Measurements from ENCODE around the gene MXRA7.
"Not testable (repeated sequence)": the region's sequence is repeated elsewhere in the genome, so short reads cannot be mapped to it uniquely, and the experiment has no call there.

MXRA7 gene

GRCh38 chr17:76710863-76711611 is at the start of gene MXRA7:
Gene MXRA7 (minus strand): TSS chr17:76710965. CDS start chr17:76710946, 19 bp downstream.
- peak; percentile 74 for DNase-seq

GRCh38 chr17:76758570-76758969 is 47.8 kb upstream of the MXRA7 start:
- DNase-seq: no peak

GRCh38 chr17:76757256-76757655 is 46.5 kb upstream of the MXRA7 start:
- DNase-seq: no peak

- DNase-seq: no peak
These were observed 44.5 kb upstream of the MXRA7 start for GRCh38 chr17:76755285-76755684.

- DNase-seq: no peak
These were observed 42.5 kb upstream of the MXRA7 start for GRCh38 chr17:76753061-76753961.

GRCh38 chr17:76752006-76752405 is 41.2 kb upstream of the MXRA7 start:
- DNase-seq: no peak

GRCh38 chr17:76751416-76751993 is 40.7 kb upstream of the MXRA7 start:
- no peak for DNase-seq

- DNase-seq: no peak
These were observed 37.9 kb upstream of the MXRA7 start for GRCh38 chr17:76748657-76749056.

- DNase-seq: no peak
These were observed 37.1 kb upstream of the MXRA7 start for GRCh38 chr17:76747716-76748363.

GRCh38 chr17:76745785-76746184 is 35.0 kb upstream of the MXRA7 start:
- not testable (repeated sequence) for DNase-seq

- no peak for DNase-seq
These were observed 34.0 kb upstream of the MXRA7 start for GRCh38 chr17:76744747-76745146.

- no peak for DNase-seq
These were observed 32.2 kb upstream of the MXRA7 start for GRCh38 chr17:76742958-76743357.

GRCh38 chr17:76740329-76741118 is 29.8 kb upstream of the MXRA7 start:
- no peak for DNase-seq

- not testable (repeated sequence) for DNase-seq
These were observed 28.9 kb upstream of the MXRA7 start for GRCh38 chr17:76739568-76740115.

- DNase-seq: no peak
These were observed 27.7 kb upstream of the MXRA7 start for GRCh38 chr17:76738468-76738850.

GRCh38 chr17:76737676-76738467 is 27.1 kb upstream of the MXRA7 start, which contains the start of gene MFSD11:
Gene MFSD11 (plus strand): TSS chr17:76738119. CDS start chr17:76738353, 234 bp downstream.
- peak; percentile 96 for DNase-seq

GRCh38 chr17:76737082-76737675 is 26.4 kb upstream of the MXRA7 start, which contains the start of gene SRSF2:
Gene SRSF2 (minus strand): TSS chr17:76737331. CDS start chr17:76737160, 171 bp downstream.
- DNase-seq: peak; percentile 99

GRCh38 chr17:76736349-76737081 is 25.8 kb upstream of the MXRA7 start:
- peak; percentile 67 for DNase-seq

- no peak for DNase-seq
These were observed 25.0 kb upstream of the MXRA7 start for GRCh38 chr17:76735586-76736348.

Data from NCI-H146 (cell line).